Measurements from ENCODE around the gene RESP18. TPM values are rescaled to one million over a fixed set of nuclear protein-coding genes. Genes with fewer than 3 reads are reported as not detected.

The RESP18 gene
- total RNA-seq, 1 donor from 2014 or later, result not detected

DNA sequence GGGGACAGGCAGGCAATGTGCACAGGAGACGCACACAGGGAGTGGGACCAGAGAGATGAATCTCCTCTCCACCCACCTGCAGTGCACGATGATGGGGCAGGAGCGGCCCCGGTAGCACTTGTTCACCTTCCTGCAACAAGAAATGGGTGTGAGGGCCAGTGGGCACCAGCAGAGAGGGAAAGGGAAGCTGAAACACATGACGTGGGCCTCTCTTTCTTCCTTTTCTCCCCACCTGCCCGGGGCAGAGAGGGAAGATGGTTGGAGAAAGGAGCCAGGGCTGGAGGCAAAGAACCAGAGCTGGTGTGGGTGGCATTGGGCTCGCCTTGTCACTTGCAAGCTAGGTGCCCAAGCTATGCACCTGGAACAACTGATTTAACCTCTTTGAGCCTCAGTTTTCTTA lies 41.1 kb downstream of the RESP18 start:
- TF ChIP-seq, protein P1, sequence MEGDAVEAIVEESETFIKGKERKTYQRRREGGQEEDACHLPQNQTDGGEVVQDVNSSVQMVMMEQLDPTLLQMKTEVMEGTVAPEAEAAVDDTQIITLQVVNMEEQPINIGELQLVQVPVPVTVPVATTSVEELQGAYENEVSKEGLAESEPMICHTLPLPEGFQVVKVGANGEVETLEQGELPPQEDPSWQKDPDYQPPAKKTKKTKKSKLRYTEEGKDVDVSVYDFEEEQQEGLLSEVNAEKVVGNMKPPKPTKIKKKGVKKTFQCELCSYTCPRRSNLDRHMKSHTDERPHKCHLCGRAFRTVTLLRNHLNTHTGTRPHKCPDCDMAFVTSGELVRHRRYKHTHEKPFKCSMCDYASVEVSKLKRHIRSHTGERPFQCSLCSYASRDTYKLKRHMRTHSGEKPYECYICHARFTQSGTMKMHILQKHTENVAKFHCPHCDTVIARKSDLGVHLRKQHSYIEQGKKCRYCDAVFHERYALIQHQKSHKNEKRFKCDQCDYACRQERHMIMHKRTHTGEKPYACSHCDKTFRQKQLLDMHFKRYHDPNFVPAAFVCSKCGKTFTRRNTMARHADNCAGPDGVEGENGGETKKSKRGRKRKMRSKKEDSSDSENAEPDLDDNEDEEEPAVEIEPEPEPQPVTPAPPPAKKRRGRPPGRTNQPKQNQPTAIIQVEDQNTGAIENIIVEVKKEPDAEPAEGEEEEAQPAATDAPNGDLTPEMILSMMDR (IDR thresholded peaks at IDR 0.05), result no peak
- Mint-ChIP-seq H3K27me3 (ENCODE audit: unreplicated experiment) (no peaks in the 10 kb centered on the region), H3K27ac (ENCODE audit: unreplicated experiment) (no peak overlapping the region), H3K4me1 (ENCODE audit: unreplicated experiment) (peaks cover 31% of the 10 kb centered on the region), H3K4me3 (ENCODE audit: unreplicated experiment) (no peak overlapping the region), H3K36me3 (ENCODE audit: unreplicated experiment) (no peaks in the 10 kb centered on the region), H3K9me3 (ENCODE audit: unreplicated experiment) (no peaks in the 10 kb centered on the region)
- DNase-seq (ENCODE audit: extremely low spot score, unreplicated experiment), result no peak

- Mint-ChIP-seq H3K4me3 (ENCODE audit: unreplicated experiment) (no peak overlapping the region), H3K27me3 (ENCODE audit: unreplicated experiment) (no peaks in the 10 kb centered on the region), H3K4me1 (ENCODE audit: unreplicated experiment) (peaks cover 35% of the 10 kb centered on the region), H3K9me3 (ENCODE audit: unreplicated experiment) (no peaks in the 10 kb centered on the region), H3K36me3 (ENCODE audit: unreplicated experiment) (no peaks in the 10 kb centered on the region), H3K27ac (ENCODE audit: unreplicated experiment) (peak overlapping the region; percentile 89)
- DNase-seq (ENCODE audit: extremely low spot score, unreplicated experiment), result no peak
- TF ChIP-seq, protein P1 (IDR thresholded peaks at IDR 0.05), result no peak
Measured at GRCh38 chr2:219290381-219291171, 42.0 kb downstream of the RESP18 start.

- Mint-ChIP-seq H3K9me3 (ENCODE audit: unreplicated experiment) (no peaks in the 10 kb centered on the region), H3K36me3 (ENCODE audit: unreplicated experiment) (peaks cover 2% of the 10 kb centered on the region), H3K4me1 (ENCODE audit: unreplicated experiment) (peaks cover 36% of the 10 kb centered on the region), H3K4me3 (ENCODE audit: unreplicated experiment) (peak overlapping the region; percentile 40), H3K27ac (ENCODE audit: unreplicated experiment) (peak overlapping the region; percentile 89), H3K27me3 (ENCODE audit: unreplicated experiment) (no peaks in the 10 kb centered on the region)
- peak; percentile 93 for DNase-seq (ENCODE audit: extremely low spot score, unreplicated experiment)
- TF ChIP-seq, protein P1 (IDR thresholded peaks at IDR 0.05), result no peak
Measured at GRCh38 chr2:219289537-219290361, 42.8 kb downstream of the RESP18 start.

- peaks cover 2% of the 10 kb centered on the region for H3K36me3 Mint-ChIP-seq (ENCODE audit: unreplicated experiment)
- no peak for DNase-seq (ENCODE audit: extremely low spot score, unreplicated experiment)
- TF ChIP-seq, protein P1 (IDR thresholded peaks at IDR 0.05), result no peak
- H3K27me3 Mint-ChIP-seq (ENCODE audit: unreplicated experiment), result no peaks in the 10 kb centered on the region
- peak overlapping the region; percentile 89 for H3K27ac Mint-ChIP-seq (ENCODE audit: unreplicated experiment)
- H3K4me3 Mint-ChIP-seq (ENCODE audit: unreplicated experiment), result no peak overlapping the region
- peaks cover 33% of the 10 kb centered on the region for H3K4me1 Mint-ChIP-seq (ENCODE audit: unreplicated experiment)
- no peaks in the 10 kb centered on the region for H3K9me3 Mint-ChIP-seq (ENCODE audit: unreplicated experiment)
Measured at GRCh38 chr2:219289195-219289536, 43.4 kb downstream of the RESP18 start.
